ENCODE data around the gene LYSMD1.
A peak's percentile ranks its signal among the peaks of the same experiment; 100 is the strongest.

Gene LYSMD1

GRCh38 chr1:151175041-151175741 lies 9.5 kb upstream of the LYSMD1 start:
- no peak for FAIRE-seq

GRCh38 chr1:151171190-151171589 lies 5.5 kb upstream of the LYSMD1 start:
- FAIRE-seq = no peak

GRCh38 chr1:151167116-151167515 lies 1.4 kb upstream of the LYSMD1 start:
- FAIRE-seq = no peak

- FAIRE-seq = no peak
Measured at GRCh38 chr1:151166505-151166956, 829 bp upstream of the LYSMD1 start.

- FAIRE-seq = peak; percentile 3
Measured at GRCh38 chr1:151165281-151165737, 393 bp downstream of the LYSMD1 start.

- FAIRE-seq = no peak
Measured at GRCh38 chr1:151164732-151165280, 896 bp downstream of the LYSMD1 start.

GRCh38 chr1:151159373-151159772 lies 6.3 kb downstream of the LYSMD1 start:
- no peak for FAIRE-seq

- no peak for FAIRE-seq
Measured at GRCh38 chr1:151158751-151159251, 6.9 kb downstream of the LYSMD1 start.

GRCh38 chr1:151158326-151158725 lies 7.4 kb downstream of the LYSMD1 start:
- no peak for FAIRE-seq

GRCh38 chr1:151157067-151157531 lies 8.6 kb downstream of the LYSMD1 start:
- FAIRE-seq = no peak

- no peak for FAIRE-seq
Measured at GRCh38 chr1:151156515-151156819, 9.2 kb downstream of the LYSMD1 start, which contains the start of gene TNFAIP8L2. TNFAIP8L2 (plus strand) TSS chr1:151156649; CDS start chr1:151158698, 2,049 bp downstream.

- no peak for FAIRE-seq
Measured at GRCh38 chr1:151147665-151148064, 18.0 kb downstream of the LYSMD1 start.

- no peak for FAIRE-seq
Measured at GRCh38 chr1:151147132-151147503, 18.6 kb downstream of the LYSMD1 start.

GRCh38 chr1:151146412-151147131 lies 19.1 kb downstream of the LYSMD1 start, which contains the start of gene SEMA6C:
SEMA6C (minus strand) TSS chr1:151146631; CDS start chr1:151142621, 4,010 bp downstream.
- peak; percentile 36 for FAIRE-seq

- FAIRE-seq = no peak
Measured at GRCh38 chr1:151146072-151146411, 19.7 kb downstream of the LYSMD1 start.

GRCh38 chr1:151145304-151146071 lies 20.2 kb downstream of the LYSMD1 start:
- FAIRE-seq = no peak

- no peak for FAIRE-seq
Measured at GRCh38 chr1:151144474-151145303, 21.0 kb downstream of the LYSMD1 start.

- no peak for FAIRE-seq
Measured at GRCh38 chr1:151143986-151144385, 21.7 kb downstream of the LYSMD1 start.

- no peak for FAIRE-seq
Measured at GRCh38 chr1:151143057-151143435, 22.7 kb downstream of the LYSMD1 start.

- no peak for FAIRE-seq
Measured at GRCh38 chr1:151142411-151143056, 23.2 kb downstream of the LYSMD1 start.

GRCh38 chr1:151137789-151138188 lies 27.9 kb downstream of the LYSMD1 start:
- no peak for FAIRE-seq
